Activated T-helper 1 cell treated with anti-CD3 and anti-CD28 coated beads, Interleukin-2, amount 50 U/mL, for 16 hours (primary cell): ENCODE measurements around the gene B3GAT1.
"Not testable (repeated sequence)": the region's sequence is repeated elsewhere in the genome, so short reads cannot be mapped to it uniquely, and the experiment has no call there.

ENCODE experiments used
- DNase-seq, 2 donors: peaks; one replicate each; pipeline ENCODE4 v3.0.0-alpha.2; 2020; ENCODE audit warnings: low read depth in 1 of 2, low spot score in 1 of 2

B3GAT1 gene

DNA sequence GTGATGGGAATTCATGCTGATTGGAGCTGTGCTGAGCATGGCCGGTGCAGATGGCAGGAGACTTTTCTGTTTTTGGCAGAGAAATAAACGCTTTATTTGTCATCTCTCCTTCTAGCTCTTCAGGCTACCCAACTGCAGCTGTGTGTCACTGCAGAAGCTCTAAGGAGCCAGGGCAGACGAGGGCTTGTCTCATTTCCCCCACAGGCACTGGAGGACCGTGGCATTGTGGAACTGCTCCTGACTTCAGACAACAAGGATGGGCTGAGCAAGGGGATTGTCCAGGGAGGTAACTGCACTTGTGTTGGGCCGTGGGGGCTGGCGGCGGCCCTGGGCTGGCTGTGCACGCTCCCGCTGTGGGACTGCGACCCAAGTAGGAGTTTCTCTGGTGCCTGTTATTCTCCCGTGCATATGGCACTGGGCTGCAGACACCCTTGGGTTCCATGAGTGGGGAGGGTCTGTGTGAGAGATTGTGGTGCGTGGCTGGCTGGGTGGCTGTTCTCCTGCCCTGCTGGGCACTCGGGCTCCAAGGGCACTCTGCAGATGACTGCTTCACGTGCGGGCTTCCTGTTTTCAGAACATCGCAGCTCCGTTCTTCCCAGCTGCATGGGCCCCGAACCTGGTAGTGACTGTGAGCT is 53.1 kb downstream of the B3GAT1 start:
- DNase-seq, result no peak

- no peak for DNase-seq
Observed at GRCh38 chr11:134358165-134358855, 53.7 kb downstream of the B3GAT1 start.

DNA sequence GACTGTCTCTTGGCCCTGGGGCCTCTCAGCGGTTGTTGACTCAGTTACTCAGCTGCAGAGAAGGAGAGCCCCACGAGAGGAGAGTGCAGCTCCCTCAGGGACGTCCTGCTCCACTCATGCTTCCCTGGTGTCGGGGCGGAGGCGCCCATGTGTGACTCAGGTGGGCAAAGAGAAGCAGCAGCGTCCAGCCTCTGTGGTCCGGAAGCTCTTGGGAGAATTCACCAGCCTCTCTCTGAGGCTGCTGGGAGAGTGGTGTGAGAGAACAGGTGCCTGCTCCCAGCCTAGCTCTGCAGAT is 54.5 kb downstream of the B3GAT1 start:
- DNase-seq, result no peak

- no peak for DNase-seq
Observed at GRCh38 chr11:134356656-134357544, 55.1 kb downstream of the B3GAT1 start.

GRCh38 chr11:134355656-134356055 is 56.4 kb downstream of the B3GAT1 start:
- no peak for DNase-seq

DNA sequence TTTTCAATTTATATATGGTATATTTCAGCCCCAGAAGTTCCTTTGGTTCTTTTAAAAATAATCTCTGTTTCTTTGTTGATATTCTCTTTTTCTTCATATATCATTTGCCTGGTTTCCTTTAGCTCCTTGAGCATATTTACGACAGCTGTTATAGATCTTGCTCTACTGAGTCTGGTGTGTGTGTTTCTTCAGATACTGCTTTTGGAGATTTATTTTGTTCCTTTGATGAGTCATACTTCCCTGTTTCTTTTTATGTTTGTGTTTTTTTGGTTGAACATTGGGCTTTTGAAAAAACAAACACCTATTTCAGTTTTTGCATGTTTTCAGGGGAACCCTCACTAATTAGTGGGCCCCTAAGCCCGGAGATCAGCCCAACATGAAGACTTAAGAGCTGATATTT is 56.9 kb downstream of the B3GAT1 start:
- DNase-seq, result no peak

DNA sequence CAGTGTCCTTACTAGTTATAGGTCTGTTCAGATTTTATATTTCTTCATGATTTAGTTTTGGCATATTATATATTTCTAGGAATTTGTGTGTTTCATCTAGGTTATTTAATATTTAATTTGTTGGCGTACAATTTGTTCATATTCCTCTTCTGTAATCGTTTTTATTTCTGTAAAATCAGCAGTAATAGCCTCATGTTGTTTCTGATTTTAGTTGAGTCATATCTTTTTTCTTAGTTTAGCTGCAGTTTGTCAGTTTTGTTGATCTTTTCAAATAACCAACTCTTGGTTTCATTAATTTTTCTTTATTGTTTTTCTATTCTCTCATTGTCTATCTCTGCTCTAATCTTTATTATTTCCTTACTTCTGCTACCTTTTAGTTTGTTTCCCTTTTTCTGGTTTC is 59.9 kb downstream of the B3GAT1 start:
- no peak for DNase-seq

GRCh38 chr11:134350381-134350780 is 61.7 kb downstream of the B3GAT1 start:
- no peak for DNase-seq

GRCh38 chr11:134349802-134350355 is 62.2 kb downstream of the B3GAT1 start:
- DNase-seq, result no peak

DNA sequence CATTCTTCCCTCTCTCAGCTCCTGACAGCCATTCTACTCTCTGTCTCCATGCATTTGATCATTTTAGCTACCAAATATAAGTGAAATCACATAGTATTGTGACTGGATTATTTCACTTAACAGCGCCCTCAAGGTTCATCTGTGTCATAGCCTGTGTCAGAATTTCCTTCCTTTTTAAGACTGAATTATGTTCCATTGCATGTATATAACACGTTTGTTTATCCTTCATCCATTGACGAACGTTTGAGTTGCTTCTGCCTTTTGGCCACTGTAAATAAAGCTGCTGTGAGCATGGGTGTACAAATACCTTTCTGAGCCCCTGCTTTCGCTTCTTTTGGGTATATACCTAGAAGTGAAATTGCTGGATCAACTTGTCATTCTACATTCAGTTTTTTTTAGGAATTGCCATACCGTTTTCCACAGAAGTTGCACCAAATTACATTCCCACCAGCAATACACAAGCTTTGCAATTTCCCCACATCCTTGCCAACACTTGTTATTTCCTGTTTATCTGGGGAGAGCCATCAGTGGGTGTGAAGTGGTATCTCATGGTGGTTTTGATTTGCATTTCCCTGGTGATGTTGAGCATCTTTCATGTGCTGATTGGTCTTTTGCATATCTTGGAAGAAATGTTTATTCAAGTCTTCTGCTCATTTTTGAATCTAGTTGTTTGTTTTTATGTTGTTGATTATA is 62.8 kb downstream of the B3GAT1 start:
- no peak for DNase-seq

DNA sequence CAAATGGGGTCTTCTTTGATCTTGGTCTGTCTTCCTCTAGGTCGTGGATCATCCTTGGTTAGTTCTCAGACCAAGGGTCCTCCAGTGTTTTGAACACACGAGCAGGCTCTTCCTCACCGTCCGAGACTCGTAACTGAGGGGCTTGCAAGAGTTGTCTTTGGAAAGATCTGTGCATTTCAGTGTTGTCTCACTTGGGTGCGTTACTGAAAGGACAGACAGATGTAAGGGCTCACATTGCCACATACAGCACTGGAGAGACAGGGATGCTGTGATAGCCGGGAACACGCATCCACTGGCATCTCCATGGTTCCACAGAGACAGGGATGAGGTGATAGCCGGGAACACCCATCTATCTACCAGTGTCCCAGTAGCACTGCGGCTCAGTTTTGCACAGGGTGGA is 64.6 kb downstream of the B3GAT1 start:
- DNase-seq, result no peak

- DNase-seq, result no peak
Observed at GRCh38 chr11:134346976-134347350, 65.1 kb downstream of the B3GAT1 start.

DNA sequence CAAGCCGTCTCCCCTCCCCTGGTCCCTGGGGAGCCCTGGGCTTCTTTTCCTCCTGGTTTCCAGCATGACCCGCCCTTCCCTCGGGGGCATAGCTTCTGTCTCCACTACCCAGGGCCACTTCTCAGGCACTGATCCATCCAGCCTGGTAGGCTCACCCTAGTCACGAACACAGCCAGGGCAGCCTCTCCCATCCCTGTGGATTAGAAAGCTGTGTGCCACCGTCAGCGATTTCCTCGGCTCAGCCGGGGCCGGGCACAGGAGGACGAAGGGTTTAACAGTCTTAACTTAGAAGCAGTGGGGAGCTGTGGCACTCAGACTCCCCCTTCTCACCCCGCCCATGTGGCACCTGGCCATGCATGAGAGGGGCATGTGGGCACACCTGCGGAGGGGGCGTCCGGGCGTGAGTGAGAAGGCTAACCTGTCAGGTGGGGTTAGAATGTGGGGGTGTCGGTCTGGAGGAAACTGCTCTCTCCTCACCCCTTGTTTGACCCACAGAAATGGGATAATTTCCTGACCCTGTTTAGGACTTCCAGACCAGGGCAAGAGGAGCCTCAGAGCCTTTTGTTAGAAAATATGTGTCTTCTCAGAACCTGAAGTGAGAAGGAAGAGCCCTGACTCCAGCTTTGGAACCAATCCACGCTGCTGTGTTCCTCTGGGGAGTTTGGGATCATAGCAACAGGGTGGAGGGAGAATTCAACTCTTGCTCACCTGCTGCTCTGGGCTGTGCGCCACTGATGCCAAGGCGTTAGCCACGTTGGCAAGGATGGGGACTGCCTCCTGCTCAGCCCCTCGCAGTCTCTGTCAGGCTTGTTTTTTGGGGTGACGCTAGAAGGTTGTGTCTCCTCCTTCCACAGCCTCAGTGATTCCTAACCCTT is 65.7 kb downstream of the B3GAT1 start:
- DNase-seq, result no peak

- no peak for DNase-seq
Observed at GRCh38 chr11:134345237-134345550, 66.8 kb downstream of the B3GAT1 start.

- DNase-seq, result not testable (repeated sequence)
Observed at GRCh38 chr11:134344497-134345236, 67.4 kb downstream of the B3GAT1 start.

DNA sequence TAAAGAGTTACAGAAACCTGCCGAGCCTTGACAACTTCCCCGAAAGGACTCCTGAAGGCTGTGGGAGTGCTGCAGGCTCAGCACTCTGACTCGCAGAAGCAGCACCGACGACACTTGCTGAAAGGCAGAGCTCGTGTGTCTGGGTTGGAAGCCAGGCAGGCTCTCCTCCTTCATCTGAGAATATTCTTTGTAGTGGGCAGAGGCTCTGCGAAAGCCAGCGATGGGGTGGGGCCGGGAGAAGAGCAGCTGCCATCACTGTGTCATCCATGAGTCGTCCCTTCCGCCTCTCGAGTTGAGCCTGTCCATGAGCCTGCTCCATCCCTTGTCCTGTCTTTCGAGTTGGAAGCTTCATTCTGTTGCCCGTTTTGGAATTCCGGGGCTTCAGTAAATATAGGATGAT is 68.4 kb downstream of the B3GAT1 start:
- no peak for DNase-seq

DNA sequence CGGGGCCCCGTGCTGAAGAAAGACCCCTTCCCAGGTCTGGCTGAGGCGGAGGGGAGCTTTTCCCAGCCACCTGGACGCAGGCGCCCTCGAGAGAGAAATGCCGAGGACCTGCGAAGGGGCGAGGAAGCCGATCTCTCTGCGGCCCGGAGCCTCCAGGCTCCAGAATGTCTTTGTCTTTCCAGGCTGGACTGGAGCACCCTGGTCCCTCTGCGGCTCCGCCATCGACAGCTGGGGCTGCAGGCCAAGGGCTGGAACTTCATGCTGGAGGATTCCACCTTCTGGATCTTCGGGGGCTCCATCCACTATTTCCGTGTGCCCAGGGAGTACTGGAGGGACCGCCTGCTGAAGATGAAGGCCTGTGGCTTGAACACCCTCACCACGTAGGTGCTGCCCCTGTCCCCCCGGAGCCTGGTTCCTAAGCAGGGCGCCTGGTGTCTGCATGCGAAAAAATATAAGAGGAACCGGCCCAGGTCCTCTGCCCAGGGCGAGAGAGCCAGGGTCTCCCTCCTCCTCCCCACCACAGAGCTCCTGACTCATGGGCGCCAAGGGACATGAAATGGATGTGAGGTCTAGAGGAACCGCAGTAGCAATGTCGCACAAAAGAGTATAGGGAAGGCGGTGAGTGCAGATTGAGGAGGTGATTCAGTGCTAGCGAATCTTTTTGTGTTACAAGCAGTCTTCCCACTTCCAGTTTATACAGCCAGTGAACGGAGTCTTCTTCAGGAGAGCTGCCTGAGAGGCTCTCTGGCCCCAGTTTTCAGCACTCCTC is 69.3 kb downstream of the B3GAT1 start:
- no peak for DNase-seq

GRCh38 chr11:134341805-134342571 is 70.1 kb downstream of the B3GAT1 start:
- DNase-seq, result no peak
